ENCODE data around the gene TTLL6. TPM values are rescaled to one million over a fixed set of nuclear protein-coding genes. Genes with fewer than 3 reads are reported as not detected.

Gene TTLL6
- total RNA-seq, 1 donor: under 0.01 TPM

- DNase-seq (ENCODE audit: low read depth): no peak
- H3K4me3 ChIP-seq (ENCODE audit: low read depth, low read length): no peak overlapping the region
- TF ChIP-seq, protein P1, sequence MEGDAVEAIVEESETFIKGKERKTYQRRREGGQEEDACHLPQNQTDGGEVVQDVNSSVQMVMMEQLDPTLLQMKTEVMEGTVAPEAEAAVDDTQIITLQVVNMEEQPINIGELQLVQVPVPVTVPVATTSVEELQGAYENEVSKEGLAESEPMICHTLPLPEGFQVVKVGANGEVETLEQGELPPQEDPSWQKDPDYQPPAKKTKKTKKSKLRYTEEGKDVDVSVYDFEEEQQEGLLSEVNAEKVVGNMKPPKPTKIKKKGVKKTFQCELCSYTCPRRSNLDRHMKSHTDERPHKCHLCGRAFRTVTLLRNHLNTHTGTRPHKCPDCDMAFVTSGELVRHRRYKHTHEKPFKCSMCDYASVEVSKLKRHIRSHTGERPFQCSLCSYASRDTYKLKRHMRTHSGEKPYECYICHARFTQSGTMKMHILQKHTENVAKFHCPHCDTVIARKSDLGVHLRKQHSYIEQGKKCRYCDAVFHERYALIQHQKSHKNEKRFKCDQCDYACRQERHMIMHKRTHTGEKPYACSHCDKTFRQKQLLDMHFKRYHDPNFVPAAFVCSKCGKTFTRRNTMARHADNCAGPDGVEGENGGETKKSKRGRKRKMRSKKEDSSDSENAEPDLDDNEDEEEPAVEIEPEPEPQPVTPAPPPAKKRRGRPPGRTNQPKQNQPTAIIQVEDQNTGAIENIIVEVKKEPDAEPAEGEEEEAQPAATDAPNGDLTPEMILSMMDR (IDR thresholded peaks at IDR 0.05; ENCODE audit: insufficient read depth, low read depth, low read length): no peak
These were observed 84.1 kb downstream of the TTLL6 start for GRCh38 chr17:48732688-48733629.

- TF ChIP-seq, protein P1 (IDR thresholded peaks at IDR 0.05; ENCODE audit: insufficient read depth, low read depth, low read length): no peak
- DNase-seq (ENCODE audit: low read depth): no peak
- H3K4me3 ChIP-seq (ENCODE audit: low read depth, low read length): no peak overlapping the region
These were observed 85.7 kb downstream of the TTLL6 start for GRCh38 chr17:48731355-48731754.

DNA sequence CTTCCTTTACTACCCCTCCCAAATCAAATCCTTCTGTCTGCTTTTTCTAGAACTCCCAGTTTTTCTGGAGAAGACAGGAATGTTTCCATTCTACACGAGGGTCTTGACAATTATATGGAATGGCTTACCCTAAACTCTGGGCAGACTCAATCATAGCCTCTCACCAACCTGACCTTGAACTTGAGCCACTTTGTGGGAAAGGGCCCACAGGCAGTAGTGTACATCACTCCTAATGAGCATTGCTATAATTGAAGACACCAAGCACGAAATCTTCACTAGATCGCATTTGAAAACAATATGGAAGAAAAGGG lies 86.8 kb downstream of the TTLL6 start:
- DNase-seq (ENCODE audit: low read depth): no peak
- H3K4me3 ChIP-seq (ENCODE audit: low read depth, low read length): no peak overlapping the region
- TF ChIP-seq, protein P1 (IDR thresholded peaks at IDR 0.05; ENCODE audit: insufficient read depth, low read depth, low read length): no peak

DNA sequence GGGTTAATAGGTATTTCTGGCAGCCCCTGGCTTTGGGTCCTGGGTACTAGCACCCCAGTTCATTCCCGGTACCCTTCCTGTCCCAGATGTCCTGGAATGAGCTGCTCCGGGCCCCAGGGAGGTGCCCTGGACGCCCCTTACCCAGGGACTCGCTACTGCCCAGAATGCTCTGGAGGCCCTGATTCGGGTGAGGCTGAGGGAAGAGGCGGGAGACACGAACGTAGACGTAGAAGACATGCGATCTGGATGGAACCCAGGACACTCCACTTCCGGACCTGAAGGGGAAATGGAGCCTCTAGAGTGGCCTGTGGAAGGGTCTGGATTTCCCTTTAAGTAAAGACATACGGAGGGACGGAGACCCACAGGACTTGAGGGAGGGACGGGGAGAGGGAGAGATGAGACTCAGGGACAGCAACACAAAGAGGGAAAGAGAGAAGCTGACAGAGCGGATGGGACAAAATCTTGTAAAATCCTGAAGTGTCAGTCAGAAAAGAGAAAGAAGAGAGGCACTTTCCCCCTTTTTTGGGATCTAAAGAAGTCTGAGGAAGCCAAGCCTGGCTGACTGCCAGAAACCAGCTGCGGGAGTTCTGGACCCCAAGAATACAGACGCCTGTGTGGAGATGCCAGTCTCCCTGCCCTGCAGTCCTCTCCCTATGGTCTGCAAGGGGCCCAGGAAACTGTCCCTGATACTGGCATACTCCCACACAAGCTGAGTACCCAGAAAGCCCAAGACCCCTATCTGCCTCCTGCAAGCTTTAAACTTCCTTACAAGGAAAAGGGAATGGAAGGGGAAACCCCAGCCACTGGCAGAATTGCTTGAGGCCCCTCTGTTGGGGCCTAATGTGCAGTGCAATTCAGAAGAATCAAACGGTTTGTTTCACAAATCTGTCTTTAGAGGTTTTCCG lies 87.4 kb downstream of the TTLL6 start:
- H3K4me3 ChIP-seq (ENCODE audit: low read depth, low read length): peak overlapping the region; percentile 68
- peak; percentile 32 for DNase-seq (ENCODE audit: low read depth)
- TF ChIP-seq, protein P1 (IDR thresholded peaks at IDR 0.05; ENCODE audit: insufficient read depth, low read depth, low read length): no peak

DNA sequence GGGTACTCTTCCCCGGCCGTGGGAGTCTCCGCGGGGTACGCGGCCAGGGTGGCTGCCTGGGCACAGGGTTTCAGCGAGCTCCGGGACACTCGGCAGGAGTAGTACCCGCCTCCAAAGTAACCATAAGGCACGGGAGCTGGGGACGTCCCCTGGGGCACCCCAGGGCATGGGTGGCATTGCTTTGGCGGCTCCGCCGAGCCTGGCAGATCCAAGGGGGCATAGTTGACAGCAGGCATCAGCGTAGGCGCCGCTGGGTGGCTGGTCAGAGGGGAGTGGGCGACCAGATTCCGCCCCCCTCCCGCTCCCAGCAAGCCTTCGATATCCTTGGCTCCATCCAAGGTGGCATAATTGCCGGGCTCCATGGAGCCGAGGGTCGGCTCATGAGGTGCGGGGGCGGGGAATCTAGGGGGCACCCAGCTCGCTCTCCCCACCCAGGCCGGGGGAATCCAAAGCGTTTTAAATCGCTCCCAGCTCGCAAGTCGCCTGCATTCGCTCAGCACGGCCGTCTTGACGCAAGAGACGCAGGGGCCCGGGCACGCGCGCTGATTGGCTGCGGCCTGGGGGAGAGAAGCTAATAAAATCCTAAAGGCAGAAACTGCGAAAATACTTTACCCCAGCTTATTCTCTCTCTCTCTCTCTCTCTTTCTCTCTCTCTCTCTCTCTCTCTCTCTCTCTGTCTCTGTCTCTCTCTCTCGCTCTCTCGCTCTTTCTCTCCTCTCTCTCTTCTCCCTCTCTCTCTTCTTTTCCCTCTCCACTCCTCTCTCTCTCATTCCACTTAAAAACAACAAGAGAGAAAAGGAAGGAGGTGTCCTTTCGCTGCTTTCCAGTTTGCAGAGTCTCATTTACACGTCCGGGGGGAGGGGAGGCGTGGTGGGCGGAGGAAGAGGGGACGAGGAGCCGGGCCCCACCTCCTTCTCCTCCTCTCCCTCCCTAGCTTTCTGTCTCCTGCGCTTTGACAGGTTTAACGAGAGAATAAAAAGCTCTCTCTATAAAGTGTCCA lies 88.5 kb downstream of the TTLL6 start, which contains the start of gene HOXB13:
Gene HOXB13, minus strand, starts transcription at position 519 of the 1,000 bp plus-strand sequence. Its CDS starts 157 bp downstream, at position 362.
- TF ChIP-seq, protein P1 (IDR thresholded peaks at IDR 0.05; ENCODE audit: insufficient read depth, low read depth, low read length): no peak
- peak within 1 kb of the TSS; percentile 68 for H3K4me3 ChIP-seq (ENCODE audit: low read depth, low read length)
- peak; percentile 92 for DNase-seq (ENCODE audit: low read depth)
